ENCODE data around the gene FBXO46.

DNA sequence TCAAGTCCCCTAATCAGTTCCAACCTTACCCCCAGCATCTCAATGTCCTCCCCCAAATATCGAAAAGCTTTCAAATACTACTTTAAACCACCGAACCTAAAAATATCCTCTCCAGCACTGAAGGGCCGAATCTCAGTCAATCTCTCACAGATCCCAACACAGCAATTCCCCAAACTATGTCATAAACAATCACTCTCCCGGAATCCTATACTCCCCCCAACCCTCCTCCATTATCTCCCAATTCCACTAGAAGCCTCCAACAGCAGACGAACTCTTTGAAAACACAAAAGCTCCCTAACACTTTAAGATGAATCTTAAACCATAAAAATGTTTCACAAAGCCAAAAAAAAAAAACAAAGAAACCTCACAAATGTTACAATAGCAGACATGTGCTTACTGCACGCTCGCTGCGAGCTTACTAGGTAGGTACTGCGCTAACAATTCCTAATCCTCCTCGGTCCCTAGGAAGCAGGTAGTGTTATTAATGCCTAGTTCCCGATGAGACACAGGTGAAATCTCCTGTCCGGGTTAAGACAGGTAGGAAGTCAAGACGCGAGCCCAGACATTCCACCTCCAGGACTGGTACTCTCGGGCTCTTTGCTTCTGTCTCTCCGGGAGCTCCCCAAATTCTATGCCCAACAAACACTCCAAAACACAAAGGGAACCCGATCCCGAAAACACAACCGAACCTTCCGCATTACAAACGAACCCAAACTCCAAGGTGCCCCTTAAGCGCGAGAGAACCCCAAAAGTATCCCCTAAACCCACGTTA, 14.2 kb downstream of the FBXO46 start:
- TF ChIP-seq POLR2A (IDR thresholded peaks at IDR 0.05), result no peak
- no peak for TF ChIP-seq CTCF (IDR thresholded peaks at IDR 0.05)
